Measurements from ENCODE around the gene SHB.

DNA sequence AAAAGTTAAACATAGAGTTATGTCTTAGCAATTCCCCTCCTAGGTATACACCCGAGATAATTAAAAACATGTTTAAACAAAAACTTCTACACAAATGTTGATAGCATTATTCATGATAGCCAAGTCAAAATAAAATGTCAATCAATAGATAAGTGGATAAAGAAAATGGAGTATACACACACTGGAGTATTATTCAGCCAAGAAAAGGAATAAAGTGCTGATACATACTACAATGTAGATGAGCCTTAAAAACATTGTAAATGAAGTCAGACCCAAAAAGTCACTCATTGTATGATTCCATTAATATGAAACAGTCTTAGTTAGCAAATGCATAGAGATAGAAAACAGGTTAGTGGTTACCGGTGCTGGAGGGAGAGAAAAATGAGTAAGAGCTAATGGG, 34.3 kb upstream of the SHB start:
- TF ChIP-seq BHLHE40 (IDR thresholded peaks at IDR 0.05; ENCODE audit: borderline replicate concordance) (no peak), LEF1 (IDR thresholded peaks at IDR 0.05; ENCODE audit: borderline replicate concordance) (no peak), SUZ12 (IDR thresholded peaks at IDR 0.05) (no peak), FOXK2 (IDR thresholded peaks at IDR 0.05) (no peak)
